Body of pancreas (tissue), 4 donors: Measurements from ENCODE around the gene KCNJ14. TPM values are rescaled to one million over a fixed set of nuclear protein-coding genes. Genes with fewer than 3 reads are reported as not detected.

Experiments used
- ATAC-seq: fragments of 150-250 bp; one replicate; pipeline ENCODE4 v1.9.1; 2016
- DNase-seq, 4 donors: peaks; one replicate each; pipeline ENCODE4 v3.0.0-alpha.2; 2019
- H3K27ac ChIP-seq, 4 donors: fragments of 200-600 bp; sonication (generic); 1 replicate in 3 of 4; 2 replicates in 1 of 4; pipeline versions ENCODE4 v1.5.1 to v1.6.1; 2016 to 2019; ENCODE audit warnings: mild to moderate bottlenecking in 1 of 4, mixed read lengths in 1 of 4, moderate library complexity in 1 of 4
- H3K27me3 ChIP-seq, 2 donors: fragments of 200-600 bp; sonication (generic); one replicate each; pipeline ENCODE4 v1.6.0; 2016; ENCODE audit warnings: mild to moderate bottlenecking in 1 of 2
- H3K36me3 ChIP-seq, 2 donors: fragments of 200-600 bp; sonication (generic); replicated peaks in 1 of 2; 2 replicates each; pipeline ENCODE4 v1.5.1; 2016; ENCODE audit warnings: low read depth in 2 of 2; ENCODE audit not compliant: insufficient read depth in 1 of 2
- H3K4me1 ChIP-seq: fragments of 200-600 bp; sonication (generic); one replicate; pipeline ENCODE4 v1.6.0; 2016
- H3K4me3 ChIP-seq, 2 donors: fragments of 200-600 bp; sonication (generic); 1 replicate in 1 of 2; 2 replicates in 1 of 2; pipeline ENCODE4 v1.5.1; 2016 to 2019
- H3K9me3 ChIP-seq, 3 donors: fragments of 200-600 bp; sonication (generic); 1 replicate in 2 of 3; 2 replicates in 1 of 3; pipeline ENCODE4 v1.5.1; 2016
- POLR2A ChIP-seq, 3 donors: fragments of 450-650 bp; IDR thresholded peaks; one replicate each; pipeline ENCODE4 v1.6.1; 2016; ENCODE audit warnings: antibody characterized with exemption in 3 of 3, mild to moderate bottlenecking in 2 of 3
- WGBS, 2 donors: methylation state at CpG; one replicate each; pipeline ENCODE4 v1.1.5; 2017; 5-methylcytosine and 5-hydroxymethylcytosine counted together
- intact Hi-C: fragments of 100-400 bp; cut with DNase I; formaldehyde crosslinking; loops from one replicate; pipeline ENCODE4 v1.15.1; 2023
- total RNA-seq, 2 donors: library from RNA; depleted of rRNA; stranded (reverse); fragments of >200 nt; gene quantifications; one replicate each; pipeline ENCODE4 v1.1.0, GENCODE V29; 2016
- TF ChIP-seq, protein P1 (sequence below), 7 experiments: fragments of 450-650 bp in 4 of 7; fragments of 200-600 bp in 3 of 7; sonication (generic) in 3 of 7; IDR thresholded peaks; one replicate each; pipeline ENCODE4 v1.5.1; 2016 to 2019; ENCODE audit warnings: antibody characterized with exemption in 7 of 7

KCNJ14 gene
- total RNA-seq, 2 donors from 2014 or later = 0.66 to 1.6 TPM

- no peak overlapping the region for H3K27ac ChIP-seq
- TF ChIP-seq, protein P1, sequence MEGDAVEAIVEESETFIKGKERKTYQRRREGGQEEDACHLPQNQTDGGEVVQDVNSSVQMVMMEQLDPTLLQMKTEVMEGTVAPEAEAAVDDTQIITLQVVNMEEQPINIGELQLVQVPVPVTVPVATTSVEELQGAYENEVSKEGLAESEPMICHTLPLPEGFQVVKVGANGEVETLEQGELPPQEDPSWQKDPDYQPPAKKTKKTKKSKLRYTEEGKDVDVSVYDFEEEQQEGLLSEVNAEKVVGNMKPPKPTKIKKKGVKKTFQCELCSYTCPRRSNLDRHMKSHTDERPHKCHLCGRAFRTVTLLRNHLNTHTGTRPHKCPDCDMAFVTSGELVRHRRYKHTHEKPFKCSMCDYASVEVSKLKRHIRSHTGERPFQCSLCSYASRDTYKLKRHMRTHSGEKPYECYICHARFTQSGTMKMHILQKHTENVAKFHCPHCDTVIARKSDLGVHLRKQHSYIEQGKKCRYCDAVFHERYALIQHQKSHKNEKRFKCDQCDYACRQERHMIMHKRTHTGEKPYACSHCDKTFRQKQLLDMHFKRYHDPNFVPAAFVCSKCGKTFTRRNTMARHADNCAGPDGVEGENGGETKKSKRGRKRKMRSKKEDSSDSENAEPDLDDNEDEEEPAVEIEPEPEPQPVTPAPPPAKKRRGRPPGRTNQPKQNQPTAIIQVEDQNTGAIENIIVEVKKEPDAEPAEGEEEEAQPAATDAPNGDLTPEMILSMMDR (IDR thresholded peaks at IDR 0.05) = no peak
- no peak for TF ChIP-seq POLR2A (IDR thresholded peaks at IDR 0.05)
- H3K4me3 ChIP-seq = no peak overlapping the region
- peaks cover 0 to 4% (median 0%) of the 10 kb centered on the region in 3 donors for H3K9me3 ChIP-seq
- no peaks in the 10 kb centered on the region for H3K36me3 ChIP-seq
- WGBS, 2 donors = 88 to 97% methylated on average over 2 to 17 of the region's 20 CpGs
- H3K27me3 ChIP-seq = no peaks in the 10 kb centered on the region
- ATAC-seq (no peak), DNase-seq (no peak)
- intact Hi-C loops = no loop called here
- H3K4me1 ChIP-seq = peaks cover 22% of the 10 kb centered on the region
Observed at GRCh38 chr19:48441360-48442050, 13.9 kb upstream of the KCNJ14 start.

DNA sequence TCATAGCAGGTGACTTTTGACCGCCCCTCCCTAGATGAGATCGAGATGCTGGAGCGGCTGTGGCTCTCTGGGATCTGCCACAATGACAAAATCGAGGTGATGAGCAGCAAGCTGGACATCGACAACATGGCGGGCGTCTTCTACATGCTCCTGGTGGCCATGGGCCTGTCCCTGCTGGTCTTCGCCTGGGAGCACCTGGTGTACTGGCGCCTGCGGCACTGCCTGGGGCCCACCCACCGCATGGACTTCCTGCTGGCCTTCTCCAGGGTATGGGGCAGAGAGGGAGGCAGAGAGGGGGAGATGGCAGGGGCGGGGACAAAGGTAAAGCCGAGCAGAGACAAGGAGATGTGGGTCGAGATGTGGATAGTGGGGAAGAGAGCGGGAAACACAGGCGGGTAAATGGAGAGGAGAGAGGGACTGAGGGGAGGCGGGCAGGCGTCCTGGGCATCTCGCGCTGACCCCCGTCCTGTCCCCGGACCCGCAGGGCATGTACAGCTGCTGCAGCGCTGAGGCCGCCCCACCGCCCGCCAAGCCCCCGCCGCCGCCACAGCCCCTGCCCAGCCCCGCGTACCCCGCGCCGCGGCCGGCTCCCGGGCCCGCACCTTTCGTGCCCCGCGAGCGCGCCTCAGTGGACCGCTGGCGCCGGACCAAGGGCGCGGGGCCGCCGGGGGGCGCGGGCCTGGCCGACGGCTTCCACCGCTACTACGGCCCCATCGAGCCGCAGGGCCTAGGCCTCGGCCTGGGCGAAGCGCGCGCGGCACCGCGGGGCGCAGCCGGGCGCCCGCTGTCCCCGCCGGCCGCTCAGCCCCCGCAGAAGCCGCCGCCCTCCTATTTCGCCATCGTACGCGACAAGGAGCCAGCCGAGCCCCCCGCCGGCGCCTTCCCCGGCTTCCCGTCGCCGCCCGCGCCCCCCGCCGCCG is 13.0 kb upstream of the KCNJ14 start:
- Histone ChIP-seq H3K27ac (no peak overlapping the region), H3K4me1 (peaks cover 24% of the 10 kb centered on the region), H3K36me3 (no peaks in the 10 kb centered on the region), H3K4me3 (no peak overlapping the region), H3K9me3 (peaks cover 0 to 4% (median 0%) of the 10 kb centered on the region in 3 donors), H3K27me3 (no peaks in the 10 kb centered on the region)
- TF ChIP-seq POLR2A (IDR thresholded peaks at IDR 0.05) = no peak
- 27 to 75% methylated on average over 31 to 43 of the region's 94 CpGs for WGBS, 2 donors
- intact Hi-C loops = no loop called here
- ATAC-seq = no peak
- DNase-seq = no peak

GRCh38 chr19:48443256-48443655 is 12.1 kb upstream of the KCNJ14 start:
- no peak for ATAC-seq
- Histone ChIP-seq H3K4me1 (peaks cover 24% of the 10 kb centered on the region), H3K27ac (no peak overlapping the region), H3K27me3 (no peaks in the 10 kb centered on the region), H3K4me3 (no peak overlapping the region), H3K36me3 (peaks cover 0 to 2% of the 10 kb centered on the region in 2 donors), H3K9me3 (peaks cover 0 to 4% (median 0%) of the 10 kb centered on the region in 3 donors)
- DNase-seq = peak; percentile 33 to 66 (median 49)
- WGBS, 2 donors = 3% methylated on average over 52 of the region's 60 CpGs; no CpG with 5 or more reads in 1 of the 2 donors
- TF ChIP-seq POLR2A (IDR thresholded peaks at IDR 0.05) = no peak
- TF ChIP-seq, protein P1 (IDR thresholded peaks at IDR 0.05) = no peak
- intact Hi-C loops = no loop called here

- ATAC-seq = no peak
- WGBS, 2 donors = 17% methylated on average over 42 of the region's 45 CpGs; no CpG with 5 or more reads in 1 of the 2 donors
Observed at GRCh38 chr19:48443731-48444128, 11.6 kb upstream of the KCNJ14 start.

More at GRCh38 chr19:48443731-48444128, 11.6 kb upstream of the KCNJ14 start:
- Histone ChIP-seq H3K4me3 (no peak overlapping the region), H3K27ac (no peak overlapping the region), H3K36me3 (peaks cover 0 to 2% of the 10 kb centered on the region in 2 donors), H3K4me1 (peaks cover 24% of the 10 kb centered on the region), H3K27me3 (no peaks in the 10 kb centered on the region), H3K9me3 (peaks cover 0 to 4% (median 0%) of the 10 kb centered on the region in 3 donors)
- intact Hi-C loops = no loop called here
- TF ChIP-seq, protein P1 (IDR thresholded peaks at IDR 0.05) = no peak
- TF ChIP-seq POLR2A (IDR thresholded peaks at IDR 0.05) = no peak
- DNase-seq = no peak
